Omental fat pad (tissue), 4 donors: ENCODE results near the gene SVOP. TPM values are rescaled to one million over a fixed set of nuclear protein-coding genes. Genes with fewer than 3 reads are reported as not detected.
"Not testable (repeated sequence)": the region's sequence is repeated elsewhere in the genome, so short reads cannot be mapped to it uniquely, and the experiment has no call there.

ENCODE experiments used
- ATAC-seq: fragments of 150-250 bp; one replicate; pipeline ENCODE4 v1.9.1; 2016; ENCODE audit warnings: mild to moderate bottlenecking, moderate library complexity; ENCODE audit not compliant: low FRiP score
- DNase-seq: peaks from one replicate; pipeline ENCODE4 v3.0.0-alpha.2; 2019; ENCODE audit warnings: low spot score
- CTCF ChIP-seq, 3 donors: fragments of 450-650 bp; IDR thresholded peaks; one replicate each; pipeline ENCODE4 v1.5.1; 2016 to 2017; ENCODE audit warnings: antibody characterized with exemption in 3 of 3, mild to moderate bottlenecking in 3 of 3, moderate library complexity in 2 of 3
- total RNA-seq, 4 donors: library from RNA; depleted of rRNA; stranded (reverse); fragments of >200 nt; gene quantifications; one replicate each; pipeline ENCODE4 v1.1.0, GENCODE V29; 2016

SVOP gene
- total RNA-seq, 4 donors from 2014 or later, result not detected

DNA sequence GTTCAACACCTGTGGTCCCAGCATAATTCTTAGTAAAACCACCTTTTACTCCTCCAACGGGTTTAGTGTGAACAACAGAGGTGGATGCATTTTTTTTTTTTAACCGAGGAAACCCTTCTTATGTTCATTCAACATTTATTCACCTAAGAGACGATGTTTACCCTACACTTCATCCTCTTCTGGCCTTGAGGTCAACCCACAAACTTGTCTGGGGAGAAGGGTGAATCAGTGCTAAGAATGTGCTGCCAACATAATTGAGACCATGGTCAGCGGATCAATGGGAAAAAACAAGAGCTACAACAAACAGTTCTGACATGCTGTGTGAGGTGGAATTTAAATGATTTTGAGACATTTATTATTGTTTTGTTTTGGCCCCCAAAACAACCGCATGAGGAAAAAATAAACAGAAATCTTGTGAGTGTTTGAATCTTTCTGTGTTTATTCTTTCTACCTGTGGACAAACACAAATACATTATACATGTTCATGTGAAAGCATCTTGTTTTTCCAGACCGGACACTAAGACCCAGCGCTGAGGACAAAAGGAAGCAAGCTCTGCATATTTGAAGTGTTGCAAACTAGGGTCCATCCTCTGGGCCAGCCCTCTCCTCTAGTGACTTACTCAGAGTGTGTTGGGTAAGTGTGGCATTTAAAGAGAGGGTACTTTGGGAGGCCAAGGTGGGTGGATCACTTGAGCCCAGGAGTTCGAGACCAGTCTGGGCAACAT, 26.4 kb upstream of the SVOP start:
- ATAC-seq, result no peak
- DNase-seq, result no peak
- TF ChIP-seq CTCF (IDR thresholded peaks at IDR 0.05), result no peak

DNA sequence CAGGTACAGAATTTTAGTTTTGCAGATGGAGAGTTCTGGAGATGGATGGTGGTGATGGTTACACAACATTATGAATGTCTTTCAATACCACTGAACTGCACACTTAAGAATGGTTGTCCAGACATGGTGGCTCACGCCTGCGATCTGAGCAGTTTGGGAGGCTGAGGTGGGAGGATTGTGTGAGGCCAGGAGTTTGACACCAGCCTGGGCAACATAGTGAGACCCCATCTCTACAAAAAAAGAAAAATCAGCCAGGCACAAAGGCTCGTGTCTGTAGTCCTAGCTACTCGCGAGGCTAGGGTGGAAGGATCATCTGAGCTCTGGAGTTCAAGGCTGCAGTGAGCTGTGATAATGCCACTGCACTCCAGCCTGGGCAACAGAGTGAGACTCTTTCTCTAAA, 23.4 kb upstream of the SVOP start:
- TF ChIP-seq CTCF (IDR thresholded peaks at IDR 0.05), result no peak
- ATAC-seq (no peak), DNase-seq (no peak)

DNA sequence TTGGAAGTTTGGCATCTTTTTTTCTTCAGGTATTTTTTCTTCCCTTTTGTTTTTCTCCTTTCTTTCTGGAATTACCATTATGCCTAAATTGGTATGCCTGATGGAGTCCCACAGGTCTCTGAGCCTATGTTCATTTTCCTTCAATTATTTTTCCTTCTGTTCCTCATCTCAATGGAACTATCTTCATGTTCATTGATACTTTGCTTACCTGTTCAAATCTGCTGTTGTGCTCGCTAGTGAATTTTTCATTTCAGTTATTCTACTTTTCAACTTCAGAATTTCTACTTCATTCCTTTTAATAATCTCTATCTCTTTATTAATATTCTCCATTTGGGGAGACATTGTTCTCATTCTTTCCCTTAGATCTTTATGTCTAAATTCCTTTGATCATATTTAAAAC, 16.1 kb upstream of the SVOP start:
- no peak for TF ChIP-seq CTCF (IDR thresholded peaks at IDR 0.05)
- DNase-seq (no peak), ATAC-seq (no peak)

DNA sequence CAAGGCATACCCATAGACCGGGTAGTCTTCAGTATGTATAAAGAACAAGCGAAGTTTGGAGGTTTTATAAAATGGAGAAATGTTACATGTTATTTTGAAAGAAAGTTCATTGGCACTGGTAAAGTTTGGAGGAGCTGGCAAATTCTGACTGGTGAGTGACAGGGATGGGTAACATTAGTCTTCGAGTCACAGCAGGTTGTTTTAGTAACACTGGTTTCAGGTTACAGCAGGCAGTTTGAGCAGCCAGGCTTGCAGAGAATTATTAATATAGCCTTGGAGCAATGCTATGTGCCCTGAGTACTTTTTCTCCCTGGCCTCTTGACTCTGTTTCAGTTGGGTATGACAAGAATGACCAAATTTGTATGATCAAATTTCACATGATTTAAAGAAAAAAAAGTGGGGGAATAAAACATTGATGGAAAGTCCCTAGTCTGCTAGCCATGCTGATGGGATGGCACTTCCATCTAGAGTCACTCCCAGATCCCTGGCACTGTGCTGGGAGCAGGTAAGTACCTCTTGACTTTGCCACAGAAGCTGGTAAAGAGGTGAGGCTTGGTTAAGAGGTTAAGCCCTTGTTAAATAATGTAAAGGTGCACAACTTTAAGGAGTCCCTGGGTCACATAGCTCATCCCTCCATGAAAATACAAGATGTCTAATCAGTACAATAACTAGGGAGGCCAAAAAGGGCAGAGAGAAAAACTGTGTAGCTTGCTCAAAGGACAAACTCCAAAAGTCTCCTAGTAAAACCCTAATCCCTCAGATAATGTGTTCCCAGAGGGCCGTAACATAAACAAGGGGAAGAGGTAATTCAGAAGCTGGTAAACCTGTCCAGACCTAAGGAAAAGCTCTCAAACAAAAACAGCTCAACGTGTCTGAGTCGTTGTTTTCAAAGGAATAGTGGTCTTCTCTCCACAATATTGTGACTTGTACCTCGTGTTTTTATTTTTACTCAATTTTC, 12.7 kb upstream of the SVOP start:
- no peak for DNase-seq
- no peak for TF ChIP-seq CTCF (IDR thresholded peaks at IDR 0.05)
- ATAC-seq, result no peak

- ATAC-seq (no peak), DNase-seq (no peak)
Measured at GRCh38 chr12:109029411-109029810, 8.5 kb upstream of the SVOP start.

DNA sequence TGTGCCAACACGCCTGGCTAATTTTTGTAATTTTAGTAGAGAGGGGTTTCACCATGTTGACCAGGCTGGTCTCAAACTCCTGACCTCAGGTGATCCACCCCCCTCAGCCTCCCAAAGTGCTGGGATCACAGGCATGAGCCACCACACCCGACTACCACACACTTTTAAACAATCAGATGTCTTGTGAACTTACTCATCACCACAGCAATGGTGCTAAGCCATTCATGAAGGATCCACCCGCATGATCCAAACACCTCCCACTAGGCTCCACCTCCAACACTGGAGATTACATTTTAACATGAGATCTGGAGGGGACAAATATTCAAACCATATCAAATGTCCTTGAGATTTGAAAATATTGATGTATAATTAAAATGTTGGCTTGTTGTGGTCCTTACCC, 7.8 kb upstream of the SVOP start:
- ATAC-seq, DNase-seq: not testable (repeated sequence)

More at GRCh38 chr12:109029411-109029810, 8.5 kb upstream of the SVOP start:
- TF ChIP-seq CTCF (IDR thresholded peaks at IDR 0.05), result no peak

DNA sequence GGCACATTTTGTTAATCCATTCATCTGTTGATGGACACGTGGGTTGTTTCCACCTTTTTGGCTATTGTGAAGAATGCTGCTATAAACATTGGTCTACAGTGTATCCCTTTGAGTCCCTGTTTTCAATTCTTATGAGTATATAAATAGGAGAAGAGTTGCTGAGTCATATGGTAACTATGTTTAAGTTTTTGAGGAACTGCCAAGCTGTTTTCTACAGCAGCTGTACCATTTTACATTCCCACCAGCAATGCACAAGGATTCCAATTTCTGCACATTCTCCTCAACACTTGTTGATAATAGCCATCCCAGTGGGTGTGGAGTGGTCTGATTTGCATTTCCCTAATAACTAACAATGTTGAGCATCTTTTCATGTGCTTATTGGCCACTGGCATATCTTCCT, 6.9 kb upstream of the SVOP start:
- no peak for DNase-seq
- TF ChIP-seq CTCF (IDR thresholded peaks at IDR 0.05), result no peak
- ATAC-seq, result no peak
